Thoracic aorta (tissue), 2 donors: ENCODE measurements around the gene ASB6. TPM values are rescaled to one million over a fixed set of nuclear protein-coding genes. Genes with fewer than 3 reads are reported as not detected.

Source experiments
- ATAC-seq: fragments of 150-250 bp; one replicate; pipeline ENCODE4 v1.8.0; 2017; ENCODE audit warnings: low read depth; ENCODE audit not compliant: insufficient number of reproducible peaks, low FRiP score
- DNase-seq: peaks from one replicate; pipeline ENCODE4 v3.0.0-alpha.2; 2020; ENCODE audit warnings: low spot score
- H3K27ac ChIP-seq, 2 donors: fragments of 200-600 bp; sonication (generic); 1 replicate in 1 of 2; 2 replicates in 1 of 2; pipeline ENCODE4 v1.5.1; 2016; ENCODE audit warnings: mild to moderate bottlenecking in 2 of 2, moderate library complexity in 2 of 2
- H3K27me3 ChIP-seq: fragments of 200-600 bp; sonication (generic); replicated peaks from 2 replicates; pipeline ENCODE4 v1.6.0; 2016; ENCODE audit warnings: mild to moderate bottlenecking; ENCODE audit not compliant: insufficient read depth
- H3K36me3 ChIP-seq: fragments of 200-600 bp; sonication (generic); one replicate; pipeline ENCODE4 v1.5.1; 2016
- H3K4me1 ChIP-seq, 2 donors: fragments of 200-600 bp; sonication (generic); 1 replicate in 1 of 2; 2 replicates in 1 of 2; pipeline versions ENCODE4 v1.5.1 to v1.6.0; 2016; ENCODE audit warnings: low read depth in 2 of 2, mild to moderate bottlenecking in 1 of 2; ENCODE audit not compliant: control insufficient read depth in 1 of 2
- H3K4me3 ChIP-seq: fragments of 200-600 bp; sonication (generic); 2 replicates; pipeline ENCODE4 v1.5.1; 2016; ENCODE audit warnings: mild to moderate bottlenecking
- H3K9me3 ChIP-seq: fragments of 200-600 bp; sonication (generic); 2 replicates; pipeline ENCODE4 v1.5.1; 2016
- total RNA-seq, 2 donors: library from RNA; depleted of rRNA; stranded (reverse); fragments of >200 nt; gene quantifications; one replicate each; pipeline versions ENCODE4 v1.1.0 to v1.2.3, GENCODE V29; 2016
- TF ChIP-seq, protein P1 (sequence below): fragments of 200-600 bp; sonication (generic); IDR thresholded peaks from one replicate; pipeline ENCODE4 v1.5.1; 2019; ENCODE audit warnings: antibody characterized with exemption

ASB6 gene
- total RNA-seq, 2 donors from 2014 or later: 23.0 to 31.0 TPM

DNA sequence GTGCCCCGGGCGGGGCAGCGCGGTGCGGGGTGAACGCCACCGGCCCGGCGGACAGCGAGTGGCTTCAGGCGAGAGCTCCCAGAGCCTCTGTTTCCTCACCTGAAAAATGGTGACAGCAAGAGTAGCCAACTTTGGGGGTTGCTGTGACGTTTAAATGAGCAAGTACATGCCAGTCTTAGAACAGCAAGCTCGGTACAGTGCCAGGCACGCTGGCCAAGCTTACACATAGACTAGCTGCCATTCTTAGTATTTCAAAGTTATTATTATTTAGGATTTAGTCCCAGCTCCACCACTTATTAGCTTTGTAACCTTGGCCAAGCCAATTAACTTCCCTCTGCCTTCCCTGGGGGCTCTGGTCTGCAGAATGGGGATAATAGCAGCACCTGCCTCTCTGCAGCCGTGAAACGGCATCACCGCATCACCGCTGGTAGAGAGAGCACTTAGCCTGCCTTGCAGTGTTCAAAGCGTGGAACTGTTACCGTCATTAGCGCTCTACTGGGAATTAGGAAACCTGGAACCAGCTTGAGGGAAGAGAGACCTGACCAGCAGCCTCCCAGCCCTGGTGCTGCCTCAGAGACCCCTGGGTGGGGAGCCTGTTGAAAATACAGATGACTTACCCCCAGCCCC lies 21.2 kb downstream of the ASB6 start, which contains the start of gene C9orf50:
Gene C9orf50, minus strand, starts transcription at position 433 of the 627 bp plus-strand sequence. CDS start 527 bp downstream, outside the sequence.
- TF ChIP-seq, protein P1, sequence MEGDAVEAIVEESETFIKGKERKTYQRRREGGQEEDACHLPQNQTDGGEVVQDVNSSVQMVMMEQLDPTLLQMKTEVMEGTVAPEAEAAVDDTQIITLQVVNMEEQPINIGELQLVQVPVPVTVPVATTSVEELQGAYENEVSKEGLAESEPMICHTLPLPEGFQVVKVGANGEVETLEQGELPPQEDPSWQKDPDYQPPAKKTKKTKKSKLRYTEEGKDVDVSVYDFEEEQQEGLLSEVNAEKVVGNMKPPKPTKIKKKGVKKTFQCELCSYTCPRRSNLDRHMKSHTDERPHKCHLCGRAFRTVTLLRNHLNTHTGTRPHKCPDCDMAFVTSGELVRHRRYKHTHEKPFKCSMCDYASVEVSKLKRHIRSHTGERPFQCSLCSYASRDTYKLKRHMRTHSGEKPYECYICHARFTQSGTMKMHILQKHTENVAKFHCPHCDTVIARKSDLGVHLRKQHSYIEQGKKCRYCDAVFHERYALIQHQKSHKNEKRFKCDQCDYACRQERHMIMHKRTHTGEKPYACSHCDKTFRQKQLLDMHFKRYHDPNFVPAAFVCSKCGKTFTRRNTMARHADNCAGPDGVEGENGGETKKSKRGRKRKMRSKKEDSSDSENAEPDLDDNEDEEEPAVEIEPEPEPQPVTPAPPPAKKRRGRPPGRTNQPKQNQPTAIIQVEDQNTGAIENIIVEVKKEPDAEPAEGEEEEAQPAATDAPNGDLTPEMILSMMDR: no peak
- H3K27ac ChIP-seq: peak within 1 kb of the TSS; percentile 23 to 53
- ATAC-seq (no peak), DNase-seq (no peak)
- H3K4me1 ChIP-seq: peaks cover 0 to 30% of the 10 kb centered on the region in 2 donors
- H3K9me3 ChIP-seq: no peaks in the 10 kb centered on the region
- no peaks in the 10 kb centered on the region for H3K36me3 ChIP-seq
- H3K27me3 ChIP-seq: no peaks in the 10 kb centered on the region
- peak within 1 kb of the TSS; percentile 79 for H3K4me3 ChIP-seq

DNA sequence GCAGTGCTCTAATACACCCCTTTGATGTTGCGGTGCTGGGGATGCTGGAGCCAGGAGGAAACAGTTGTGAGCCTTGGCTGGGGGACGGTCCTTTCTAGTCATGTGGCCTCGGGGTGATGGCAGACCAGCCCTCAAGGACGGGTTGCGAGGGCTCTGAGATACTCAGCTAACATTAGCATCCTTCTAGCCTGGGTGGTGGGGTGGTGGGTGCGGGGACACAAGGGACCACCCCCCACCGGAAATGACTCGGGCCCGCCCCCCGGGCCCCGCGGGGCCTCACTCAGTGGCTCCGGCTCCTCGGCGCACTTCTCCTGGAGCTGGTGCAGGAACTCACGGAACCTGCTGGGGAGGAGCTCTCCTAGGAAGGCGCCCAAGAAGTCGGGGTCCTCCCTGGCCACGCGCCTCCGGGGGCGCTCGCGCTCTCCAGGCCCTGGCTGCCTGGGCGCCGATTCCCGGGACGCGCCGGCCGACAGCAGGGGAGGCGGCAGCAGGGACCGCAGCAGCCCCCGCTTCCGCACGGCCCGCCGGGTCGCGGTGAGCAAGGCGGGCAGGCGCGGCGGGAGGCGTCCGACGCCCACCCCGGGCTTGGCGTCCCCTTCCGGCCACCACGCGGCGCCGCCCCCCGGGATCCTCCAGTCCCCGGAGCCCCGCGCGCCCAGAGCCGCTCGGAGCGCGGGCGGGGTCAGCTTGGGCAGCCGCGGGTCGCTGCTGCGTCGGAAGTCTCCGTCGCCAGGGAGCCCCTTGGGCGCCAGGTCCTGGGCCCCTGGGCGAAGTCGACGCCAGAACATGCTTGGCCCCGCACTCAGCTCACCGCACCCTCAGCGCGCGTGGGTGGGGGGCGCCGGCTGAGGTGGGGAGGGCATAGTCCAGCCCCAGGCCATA lies 21.9 kb downstream of the ASB6 start:
- Histone ChIP-seq H3K36me3 (no peaks in the 10 kb centered on the region), H3K9me3 (no peaks in the 10 kb centered on the region), H3K27ac (peak overlapping the region; percentile 23 to 53), H3K27me3 (no peaks in the 10 kb centered on the region), H3K4me1 (peaks cover 0 to 23% of the 10 kb centered on the region in 2 donors), H3K4me3 (peak overlapping the region; percentile 79)
- DNase-seq (no peak), ATAC-seq (no peak)
- TF ChIP-seq, protein P1: no peak

DNA sequence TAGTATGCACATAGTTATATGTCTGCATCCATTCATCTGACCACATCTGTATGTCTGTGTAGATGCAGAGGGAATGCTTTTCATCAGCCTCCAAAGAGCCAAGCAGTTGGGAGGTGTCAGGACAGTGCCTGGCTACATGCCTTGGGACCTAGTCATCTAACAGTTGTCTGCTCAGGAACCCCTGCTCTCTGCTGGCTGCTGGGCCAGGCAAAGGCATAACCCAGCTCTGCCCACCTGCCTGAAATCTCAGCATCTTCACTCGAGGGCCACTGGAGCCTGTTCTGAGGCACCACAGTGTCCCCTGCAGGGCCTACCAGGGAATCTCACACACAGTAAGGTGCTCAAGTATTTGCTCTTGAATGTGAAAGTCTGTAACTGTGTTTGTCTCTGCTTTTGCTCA lies 24.8 kb downstream of the ASB6 start:
- Histone ChIP-seq H3K4me1 (peaks cover 0 to 37% of the 10 kb centered on the region in 2 donors), H3K36me3 (no peaks in the 10 kb centered on the region), H3K9me3 (no peaks in the 10 kb centered on the region), H3K4me3 (no peak overlapping the region), H3K27ac (no peak overlapping the region), H3K27me3 (no peaks in the 10 kb centered on the region)
- TF ChIP-seq, protein P1: no peak
- ATAC-seq (no peak), DNase-seq (no peak)

DNA sequence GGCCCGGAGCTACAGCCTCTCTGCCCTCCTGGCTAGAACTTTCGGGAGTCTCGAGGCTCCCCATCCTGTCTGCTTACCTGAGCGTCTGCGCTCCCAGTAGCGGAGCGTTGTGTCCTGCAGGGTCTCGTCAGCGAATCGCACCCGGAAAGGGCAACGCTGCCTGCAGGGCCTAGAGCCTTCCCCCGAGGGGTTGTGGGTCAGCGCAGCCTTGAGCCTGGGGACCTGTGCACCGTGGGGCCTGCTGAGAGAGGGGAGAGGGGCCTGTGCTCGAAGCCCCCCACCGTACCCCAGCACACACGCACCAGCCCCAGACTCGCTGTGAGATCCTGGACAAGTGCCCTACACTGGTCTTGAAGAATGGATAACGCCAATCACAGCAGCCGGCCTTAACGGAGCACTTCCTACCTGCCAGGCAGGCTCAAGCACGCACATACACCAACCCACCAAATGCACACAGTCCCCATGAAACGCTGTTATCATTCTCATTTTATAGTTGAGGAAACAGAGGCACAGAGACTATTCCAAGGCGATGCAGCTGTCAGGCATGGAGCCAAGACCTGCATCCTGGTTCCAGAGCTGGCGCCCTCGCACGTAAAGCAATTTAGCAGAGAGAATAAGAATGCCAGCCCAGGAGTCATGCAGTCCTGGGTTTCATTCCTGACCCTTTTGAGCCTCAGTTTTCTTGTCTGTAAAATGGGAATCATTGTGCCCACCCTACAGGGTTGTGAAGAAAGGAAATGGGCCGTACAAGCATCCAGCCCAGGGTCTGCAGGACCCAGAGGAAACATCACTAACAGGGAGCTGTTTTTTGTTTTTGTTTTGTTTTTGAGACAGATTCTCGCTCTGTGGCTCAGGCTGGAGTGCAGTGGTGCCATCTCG lies 26.3 kb downstream of the ASB6 start:
- Histone ChIP-seq H3K4me1 (peaks cover 3 to 42% of the 10 kb centered on the region in 2 donors), H3K36me3 (no peaks in the 10 kb centered on the region), H3K27ac (no peak overlapping the region), H3K27me3 (no peaks in the 10 kb centered on the region), H3K4me3 (no peak overlapping the region), H3K9me3 (no peaks in the 10 kb centered on the region)
- TF ChIP-seq, protein P1: no peak
- DNase-seq (no peak), ATAC-seq (no peak)
